Natural killer cell (primary cell): ENCODE results near the gene SORL1. TPM values are rescaled to one million over a fixed set of nuclear protein-coding genes. Genes with fewer than 3 reads are reported as not detected.

Experiments
- ATAC-seq, 3 donors: fragments of 150-1000 bp in 2 of 3; fragments of 200-7000 bp in 1 of 3; cut with Tn5 transposase; 1 replicate in 1 of 3; 2 replicates in 2 of 3; pipeline ENCODE4 v1.10.0; 2021; ENCODE audit warnings: mild to moderate bottlenecking in 2 of 3, moderate library complexity in 2 of 3
- DNase-seq, 2 donors: peaks; one replicate each; pipeline versions ENCODE4 v3.0.0 to v3.0.0-alpha.2; 2013 to 2021; ENCODE audit warnings: mixed read lengths in 1 of 2
- H3K27ac ChIP-seq: one replicate; pipeline ENCODE4 v1.5.1; 2013; ENCODE audit warnings: mild to moderate bottlenecking, low read length
- H3K27me3 ChIP-seq: one replicate; pipeline ENCODE4 v1.6.1; 2013; ENCODE audit warnings: low read length; ENCODE audit not compliant: control insufficient read depth, insufficient read depth
- H3K36me3 ChIP-seq: one replicate; pipeline ENCODE4 v1.6.1; 2013; ENCODE audit warnings: low read length; ENCODE audit not compliant: control insufficient read depth, insufficient read depth
- H3K4me1 ChIP-seq: one replicate; pipeline ENCODE4 v1.6.1; 2013; ENCODE audit warnings: low read length; ENCODE audit not compliant: control insufficient read depth, insufficient read depth
- H3K4me3 ChIP-seq: one replicate; pipeline ENCODE4 v1.5.1; 2013; ENCODE audit warnings: low read length
- H3K9me3 ChIP-seq: one replicate; pipeline ENCODE4 v1.6.1; 2013; ENCODE audit warnings: low read length; ENCODE audit not compliant: control insufficient read depth, insufficient read depth
- H3K27ac Mint-ChIP-seq, 2 donors: one replicate each; pipeline ENCODE4 v1.8.0; 2022; ENCODE audit warnings: mild to moderate bottlenecking in 2 of 2, mixed read lengths in 2 of 2, moderate library complexity in 1 of 2
- H3K27me3 Mint-ChIP-seq, 2 donors: one replicate each; pipeline ENCODE4 v1.8.0; 2022; ENCODE audit warnings: low read depth in 2 of 2, mixed read lengths in 2 of 2
- H3K36me3 Mint-ChIP-seq: one replicate; pipeline ENCODE4 v1.8.0; 2022; ENCODE audit warnings: mixed read lengths
- H3K4me1 Mint-ChIP-seq, 2 donors: one replicate each; pipeline ENCODE4 v1.8.0; 2022; ENCODE audit warnings: mixed read lengths in 2 of 2
- H3K4me3 Mint-ChIP-seq: one replicate; pipeline ENCODE4 v1.8.0; 2022; ENCODE audit warnings: mild to moderate bottlenecking, moderate library complexity, mixed read lengths
- H3K9me3 Mint-ChIP-seq, 2 donors: one replicate each; pipeline ENCODE4 v1.8.0; 2022; ENCODE audit warnings: mixed read lengths in 2 of 2
- CTCF ChIP-seq: fragments of 200-600 bp; IDR thresholded peaks from one replicate; pipeline ENCODE4 v1.8.0; 2022; ENCODE audit warnings: antibody characterized with exemption
- WGBS: methylation state at CpG from one replicate; pipeline ENCODE4 v1.1.7; 2013; ENCODE audit warnings: missing lambda C conversion rate; ENCODE audit not compliant: insufficient coverage; 5-methylcytosine and 5-hydroxymethylcytosine counted together
- intact Hi-C: fragments of 100-400 bp; cut with micrococcal nuclease; formaldehyde crosslinking; loops from one replicate; pipeline ENCODE4 v1.14.2; 2022
- total RNA-seq, 4 donors: library from RNA; stranded (reverse); fragments of 120-200 nt in 1 of 4; gene quantifications; one replicate each; pipeline versions ENCODE4 v1.2.3 to v1.2.4, GENCODE V29; 2013 to 2022

SORL1 gene
- total RNA-seq, 3 donors from 2014 or later (not counting 1 experiment from before 2014, with no cell fraction given) = 386 to 519 (median 456) TPM

- WGBS = 46% methylated on average over 4 of the region's 5 CpGs
- TF ChIP-seq CTCF = no peak
- intact Hi-C loops = loop anchor here (2.0 kb wide), 1 partner anchor 137 kb away; the partner anchor contains the start of genes SORL1 and SORL1-AS1
- H3K4me1 Mint-ChIP-seq = peaks cover 16 to 34% of the 10 kb centered on the region in 2 donors
- ATAC-seq (no peak), DNase-seq (no peak)
- H3K4me3 Mint-ChIP-seq = no peak overlapping the region
- no peaks in the 10 kb centered on the region for H3K27me3 ChIP-seq
- no peak overlapping the region for H3K4me3 ChIP-seq
- H3K36me3 Mint-ChIP-seq = peaks cover 62% of the 10 kb centered on the region
- H3K4me1 ChIP-seq = peaks cover 18% of the 10 kb centered on the region
- peak overlapping the region; percentile 52 to 75 for H3K27ac Mint-ChIP-seq
- H3K9me3 Mint-ChIP-seq = no peaks in the 10 kb centered on the region
- peaks cover 97% of the 10 kb centered on the region for H3K36me3 ChIP-seq
- H3K27me3 Mint-ChIP-seq = no peaks in the 10 kb centered on the region
- H3K9me3 ChIP-seq = no peaks in the 10 kb centered on the region
- no peak overlapping the region for H3K27ac ChIP-seq
Measured at GRCh38 chr11:121589946-121590537, 137.9 kb downstream of the SORL1 start.

DNA sequence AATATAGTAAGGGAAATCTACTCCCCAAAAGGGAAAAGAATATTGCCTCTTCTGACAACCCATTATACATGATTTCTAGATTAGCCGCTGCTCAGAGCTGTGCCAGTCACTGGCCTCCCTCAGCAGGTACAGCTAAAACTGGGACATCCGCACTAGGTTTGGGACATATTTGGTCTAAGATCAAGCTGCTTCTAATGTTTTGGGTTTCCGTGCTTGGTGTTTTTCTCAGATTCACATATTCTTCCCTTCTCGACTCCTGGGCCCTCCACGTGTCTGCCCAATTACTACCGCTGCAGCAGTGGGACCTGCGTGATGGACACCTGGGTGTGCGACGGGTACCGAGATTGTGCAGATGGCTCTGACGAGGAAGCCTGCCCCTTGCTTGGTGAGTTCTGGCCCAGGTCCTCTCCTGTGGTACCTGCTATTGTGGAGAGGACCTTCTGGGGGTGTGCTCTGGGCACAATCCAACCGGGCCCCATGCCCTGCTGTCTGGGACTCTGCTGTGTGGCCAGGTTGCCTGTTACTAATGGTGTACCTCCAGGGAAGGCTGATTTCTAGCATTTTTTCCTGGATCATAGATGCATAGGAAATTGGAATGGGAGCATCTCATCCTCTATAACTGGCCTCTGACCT is 138.8 kb downstream of the SORL1 start:
- 87% methylated on average over 12 of the region's 12 CpGs for WGBS
- Mint-ChIP-seq H3K4me1 (peaks cover 16 to 34% of the 10 kb centered on the region in 2 donors), H3K36me3 (peaks cover 62% of the 10 kb centered on the region), H3K4me3 (no peak overlapping the region), H3K27ac (peak overlapping the region; percentile 52 to 75), H3K27me3 (no peaks in the 10 kb centered on the region), H3K9me3 (no peaks in the 10 kb centered on the region)
- ATAC-seq = peak in 1 of 3 donors; percentile 15
- peaks cover 98% of the 10 kb centered on the region for H3K36me3 ChIP-seq
- TF ChIP-seq CTCF = no peak
- peak in 1 of 2 donors; percentile 22 for DNase-seq
- H3K9me3 ChIP-seq = no peaks in the 10 kb centered on the region
- no peaks in the 10 kb centered on the region for H3K27me3 ChIP-seq
- H3K4me1 ChIP-seq = peaks cover 18% of the 10 kb centered on the region
- H3K4me3 ChIP-seq = no peak overlapping the region
- H3K27ac ChIP-seq = no peak overlapping the region
- intact Hi-C loops = loop anchor here (1.0 to 2.0 kb wide), 3 partner anchors 138 to 342 kb away; partner anchors contain the start of genes SORL1 and SORL1-AS1

GRCh38 chr11:121591405-121592033 is 139.4 kb downstream of the SORL1 start:
- Histone ChIP-seq H3K4me1 (peaks cover 18% of the 10 kb centered on the region), H3K36me3 (peaks cover 98% of the 10 kb centered on the region), H3K9me3 (no peaks in the 10 kb centered on the region), H3K27me3 (no peaks in the 10 kb centered on the region), H3K4me3 (no peak overlapping the region), H3K27ac (no peak overlapping the region)
- Mint-ChIP-seq H3K27ac (peak overlapping the region; percentile 52 to 73), H3K4me3 (no peak overlapping the region), H3K9me3 (no peaks in the 10 kb centered on the region), H3K4me1 (peaks cover 16 to 30% of the 10 kb centered on the region in 2 donors), H3K27me3 (no peaks in the 10 kb centered on the region), H3K36me3 (peaks cover 63% of the 10 kb centered on the region)
- intact Hi-C loops = loop anchor here (1.0 to 2.0 kb wide), 3 partner anchors 139 to 342 kb away; partner anchors contain the start of genes SORL1 and SORL1-AS1
- 25% methylated on average over 3 of the region's 3 CpGs for WGBS
- ATAC-seq (peak; percentile 89 to 94 (median 92)), DNase-seq (peak; percentile 44 to 89)
- peak; percentile 90 for TF ChIP-seq CTCF
